PFSK-1 (cell line): ENCODE measurements around the gene FASN.
A peak's percentile ranks its signal among the peaks of the same experiment; 100 is the strongest.

Experiments
- FOXP2 ChIP-seq: optimal IDR thresholded peaks from 2 replicates; pipeline ENCODE3; 2011; ENCODE audit warnings: borderline replicate concordance, control low read depth, inconsistent platforms; ENCODE audit not compliant: insufficient read depth; ENCODE audit errors: extremely low read length, extremely low read depth
- POLR2AphosphoS5 ChIP-seq: IDR thresholded peaks from 2 replicates; pipeline ENCODE4 v1.6.1; 2012; ENCODE audit warnings: low read depth, mild to moderate bottlenecking, control low read depth, low read length, moderate library complexity
- SIN3A ChIP-seq: IDR thresholded peaks from 2 replicates; pipeline ENCODE4 v1.6.1; 2012; ENCODE audit warnings: mild to moderate bottlenecking, low read length, moderate library complexity, borderline replicate concordance; ENCODE audit not compliant: insufficient read depth
- TAF1 ChIP-seq: IDR thresholded peaks from 2 replicates; pipeline ENCODE4 v1.6.1; 2012; ENCODE audit warnings: low read length, control low read depth, borderline replicate concordance; ENCODE audit not compliant: insufficient read depth
- TF ChIP-seq, protein P1 (sequence below), 2 experiments: IDR thresholded peaks; 2 replicates each; pipeline versions ENCODE4 v1.6.1 to v1.8.0; 2011 to 2012; ENCODE audit warnings: low read depth in 2 of 2, low read length in 2 of 2, control low read depth in 1 of 2, inconsistent platforms in 1 of 2, mild to moderate bottlenecking in 1 of 2, moderate library complexity in 1 of 2; ENCODE audit not compliant: insufficient read depth in 1 of 2

Gene FASN

DNA sequence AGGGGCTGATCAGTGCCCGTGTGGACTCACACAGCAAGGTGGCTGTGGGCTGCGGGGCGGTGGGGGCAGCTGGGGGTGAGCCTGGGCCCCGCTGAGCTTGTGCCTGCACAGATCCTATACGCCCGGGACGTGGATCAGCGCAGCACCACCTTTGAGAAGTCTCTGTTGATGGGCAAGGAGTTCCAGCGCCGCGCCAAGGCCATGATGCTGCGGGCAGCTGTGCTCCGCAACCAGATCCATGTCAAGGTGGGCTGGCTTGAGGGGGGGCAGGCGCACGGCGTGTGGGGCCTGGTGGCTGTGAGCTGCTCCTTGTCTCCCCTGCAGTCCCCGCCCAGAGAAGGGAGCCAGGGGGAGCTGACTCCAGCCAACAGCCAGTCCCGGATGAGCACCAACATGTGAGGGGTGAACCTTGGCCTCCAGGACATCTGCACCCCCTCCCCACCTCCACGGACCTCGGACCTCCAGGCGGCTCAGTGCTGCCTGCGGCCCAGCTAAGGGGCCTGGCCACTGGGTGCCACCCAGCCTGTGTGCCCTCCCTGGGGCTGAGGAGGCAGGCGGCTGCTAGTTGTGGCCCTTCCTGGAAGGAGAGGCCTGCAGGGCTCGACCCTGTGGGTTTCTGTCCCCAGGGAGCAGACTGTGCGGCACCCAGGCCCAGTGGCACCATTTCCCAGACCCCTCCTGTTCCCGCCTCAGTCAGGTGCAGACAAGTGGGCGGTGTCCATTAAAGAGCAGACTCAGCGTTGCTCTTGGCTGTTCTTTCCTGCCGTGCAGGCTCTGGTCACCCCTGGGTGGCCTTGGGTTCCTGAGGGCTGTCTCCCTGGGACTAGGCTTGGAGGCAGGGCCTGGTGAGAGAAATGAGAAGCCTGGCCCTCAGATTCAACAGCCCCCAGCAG is 41.1 kb downstream of the FASN start:
- TF ChIP-seq, protein P1, sequence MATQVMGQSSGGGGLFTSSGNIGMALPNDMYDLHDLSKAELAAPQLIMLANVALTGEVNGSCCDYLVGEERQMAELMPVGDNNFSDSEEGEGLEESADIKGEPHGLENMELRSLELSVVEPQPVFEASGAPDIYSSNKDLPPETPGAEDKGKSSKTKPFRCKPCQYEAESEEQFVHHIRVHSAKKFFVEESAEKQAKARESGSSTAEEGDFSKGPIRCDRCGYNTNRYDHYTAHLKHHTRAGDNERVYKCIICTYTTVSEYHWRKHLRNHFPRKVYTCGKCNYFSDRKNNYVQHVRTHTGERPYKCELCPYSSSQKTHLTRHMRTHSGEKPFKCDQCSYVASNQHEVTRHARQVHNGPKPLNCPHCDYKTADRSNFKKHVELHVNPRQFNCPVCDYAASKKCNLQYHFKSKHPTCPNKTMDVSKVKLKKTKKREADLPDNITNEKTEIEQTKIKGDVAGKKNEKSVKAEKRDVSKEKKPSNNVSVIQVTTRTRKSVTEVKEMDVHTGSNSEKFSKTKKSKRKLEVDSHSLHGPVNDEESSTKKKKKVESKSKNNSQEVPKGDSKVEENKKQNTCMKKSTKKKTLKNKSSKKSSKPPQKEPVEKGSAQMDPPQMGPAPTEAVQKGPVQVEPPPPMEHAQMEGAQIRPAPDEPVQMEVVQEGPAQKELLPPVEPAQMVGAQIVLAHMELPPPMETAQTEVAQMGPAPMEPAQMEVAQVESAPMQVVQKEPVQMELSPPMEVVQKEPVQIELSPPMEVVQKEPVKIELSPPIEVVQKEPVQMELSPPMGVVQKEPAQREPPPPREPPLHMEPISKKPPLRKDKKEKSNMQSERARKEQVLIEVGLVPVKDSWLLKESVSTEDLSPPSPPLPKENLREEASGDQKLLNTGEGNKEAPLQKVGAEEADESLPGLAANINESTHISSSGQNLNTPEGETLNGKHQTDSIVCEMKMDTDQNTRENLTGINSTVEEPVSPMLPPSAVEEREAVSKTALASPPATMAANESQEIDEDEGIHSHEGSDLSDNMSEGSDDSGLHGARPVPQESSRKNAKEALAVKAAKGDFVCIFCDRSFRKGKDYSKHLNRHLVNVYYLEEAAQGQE (IDR thresholded peaks at IDR 0.05; ENCODE audit: insufficient read depth in 1 of 2, low read depth in 2 of 2, low read length in 2 of 2): no peak
- TF ChIP-seq POLR2AphosphoS5: peak; percentile 56

DNA sequence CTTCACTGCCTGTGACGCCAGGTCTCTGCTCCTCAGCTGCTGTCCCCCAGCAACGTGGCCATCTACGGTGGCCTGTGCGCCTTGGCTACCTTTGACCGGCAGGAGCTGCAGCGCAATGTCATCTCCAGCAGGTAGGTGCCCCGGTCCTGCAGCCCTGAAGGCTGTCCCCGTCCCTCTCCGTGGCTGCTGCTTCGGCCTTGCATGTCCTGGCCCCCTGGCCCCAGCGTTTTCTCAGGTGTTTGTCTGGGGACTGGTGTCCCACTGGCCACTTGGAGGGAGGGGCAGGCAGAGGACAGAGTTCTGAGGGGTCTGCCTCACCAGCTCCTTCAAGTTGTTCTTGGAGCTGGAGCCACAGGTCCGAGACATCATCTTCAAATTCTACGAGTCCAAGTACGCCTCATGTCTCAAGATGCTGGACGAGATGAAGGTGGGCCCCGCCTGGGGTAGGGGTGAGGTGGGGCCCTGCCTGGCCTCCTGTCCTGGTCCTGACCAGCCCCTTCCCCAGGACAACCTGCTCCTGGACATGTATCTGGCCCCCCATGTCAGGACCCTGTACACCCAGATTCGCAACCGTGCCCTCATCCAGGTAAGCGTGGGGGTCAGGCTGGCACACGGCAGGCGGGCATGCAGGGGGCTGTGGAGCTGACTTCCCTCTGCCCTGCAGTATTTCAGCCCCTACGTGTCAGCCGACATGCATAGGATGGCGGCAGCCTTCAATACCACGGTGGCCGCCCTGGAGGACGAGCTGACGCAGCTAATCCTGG is 41.9 kb downstream of the FASN start:
- TF ChIP-seq SIN3A: no peak
- TF ChIP-seq, protein P1 (IDR thresholded peaks at IDR 0.05; ENCODE audit: insufficient read depth in 1 of 2, low read depth in 2 of 2, low read length in 2 of 2): no peak
- TF ChIP-seq FOXP2: no peak
- TF ChIP-seq POLR2AphosphoS5: no peak
- no peak for TF ChIP-seq TAF1

DNA sequence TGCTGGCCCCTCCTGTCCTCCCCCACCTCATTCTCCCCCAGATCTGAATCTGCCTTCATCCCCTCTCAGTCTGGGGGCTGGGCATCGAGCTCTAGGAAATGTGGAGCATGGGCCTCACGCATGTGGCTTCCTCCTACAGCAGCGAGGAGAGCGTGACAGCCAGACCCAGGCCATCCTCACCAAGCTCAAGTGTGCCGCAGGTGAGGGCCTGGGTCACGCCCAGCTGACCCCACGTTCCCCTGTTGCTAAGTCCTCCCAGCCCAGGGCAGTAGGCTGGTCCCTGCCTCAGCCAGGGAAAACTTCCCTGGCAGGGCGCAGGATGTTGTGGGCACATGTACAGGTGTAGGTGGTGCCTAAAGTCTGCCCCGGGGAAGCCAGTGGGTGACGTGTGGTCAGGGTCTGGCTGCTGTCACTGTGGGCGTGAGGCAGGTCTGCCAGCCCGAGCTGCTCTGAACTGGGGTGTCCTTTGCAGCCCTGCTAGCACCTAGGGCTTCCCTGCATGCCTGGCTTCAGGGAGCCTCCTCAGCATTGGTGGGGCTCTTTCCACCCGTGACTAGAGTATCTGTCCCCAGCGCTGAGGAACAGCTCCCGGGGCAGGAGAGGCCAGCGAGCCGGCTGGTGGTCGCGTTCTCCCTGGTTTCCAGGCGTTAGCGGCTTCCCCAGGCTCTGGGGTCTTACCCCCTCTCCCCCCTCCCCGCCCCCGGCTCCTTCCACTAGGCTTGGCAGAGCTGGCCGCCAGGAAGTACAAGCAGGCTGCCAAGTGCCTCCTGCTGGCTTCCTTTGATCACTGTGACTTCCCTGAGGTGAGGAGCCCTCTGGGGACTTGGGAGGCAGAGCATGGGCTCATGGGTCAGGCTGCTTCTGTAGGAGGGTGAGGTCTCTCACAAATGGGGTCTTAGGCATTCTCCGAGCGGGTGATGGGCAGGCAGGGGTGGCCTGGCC is 42.7 kb downstream of the FASN start:
- TF ChIP-seq POLR2AphosphoS5 (no peak), TAF1 (no peak), FOXP2 (no peak), SIN3A (no peak)
- TF ChIP-seq, protein P1 (IDR thresholded peaks at IDR 0.05; ENCODE audit: insufficient read depth in 1 of 2, low read depth in 2 of 2, low read length in 2 of 2): no peak

DNA sequence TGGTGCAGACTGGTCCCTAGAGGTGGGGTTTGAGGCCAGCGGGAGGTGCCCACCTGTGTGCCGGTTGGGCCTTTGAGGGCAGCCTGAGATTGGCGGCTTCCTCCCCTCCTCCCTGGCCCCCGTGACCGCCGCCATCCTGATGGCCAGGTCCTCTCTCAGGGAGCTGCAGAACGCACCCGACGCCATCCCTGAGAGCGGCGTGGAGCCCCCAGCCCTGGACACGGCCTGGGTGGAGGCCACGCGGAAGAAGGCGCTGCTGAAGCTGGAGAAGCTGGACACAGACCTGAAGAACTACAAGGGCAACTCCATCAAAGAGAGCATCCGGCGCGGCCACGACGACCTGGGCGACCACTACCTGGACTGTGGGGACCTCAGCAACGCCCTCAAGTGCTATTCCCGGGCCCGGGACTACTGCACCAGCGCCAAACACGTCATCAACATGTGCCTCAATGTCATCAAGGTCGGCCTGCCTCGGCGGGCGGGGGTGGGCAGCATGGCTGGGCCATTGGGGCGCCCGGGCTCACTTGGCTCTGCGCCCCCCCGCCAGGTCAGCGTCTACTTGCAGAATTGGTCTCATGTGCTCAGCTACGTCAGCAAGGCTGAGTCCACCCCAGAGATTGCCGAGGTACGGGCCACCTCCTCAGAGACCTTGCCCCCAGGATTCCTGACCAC is 43.5 kb downstream of the FASN start:
- TF ChIP-seq, protein P1 (IDR thresholded peaks at IDR 0.05; ENCODE audit: insufficient read depth in 1 of 2, low read depth in 2 of 2, low read length in 2 of 2): no peak
- TF ChIP-seq TAF1: no peak
- TF ChIP-seq FOXP2: no peak
- no peak for TF ChIP-seq POLR2AphosphoS5
- no peak for TF ChIP-seq SIN3A
